Stimulated activated CD4-positive, alpha-beta T cell treated with anti-CD3 and anti-CD28 coated beads, Interleukin-1b, Interleukin-23, amount 100 ng/mL, for 4 hours (primary cell): Measurements from ENCODE around the gene COL5A1.

Source experiments
- DNase-seq, 2 donors: peaks; one replicate each; pipeline ENCODE4 v3.0.0-alpha.2; 2020; ENCODE audit warnings: low read depth in 2 of 2

Gene COL5A1

GRCh38 chr9:134835448-134835847 lies 193.8 kb downstream of the COL5A1 start:
- no peak for DNase-seq

GRCh38 chr9:134835987-134836386 lies 194.4 kb downstream of the COL5A1 start:
- no peak for DNase-seq

- DNase-seq, result no peak
Measured at GRCh38 chr9:134836406-134836970, 194.9 kb downstream of the COL5A1 start.

- no peak for DNase-seq
Measured at GRCh38 chr9:134837529-134837928, 195.9 kb downstream of the COL5A1 start.

- DNase-seq, result no peak
Measured at GRCh38 chr9:134838651-134839454, 197.2 kb downstream of the COL5A1 start.

- no peak for DNase-seq
Measured at GRCh38 chr9:134839455-134840125, 198.0 kb downstream of the COL5A1 start.

- DNase-seq, result no peak
Measured at GRCh38 chr9:134840511-134840910, 198.9 kb downstream of the COL5A1 start.

- no peak for DNase-seq
Measured at GRCh38 chr9:134841180-134841904, 199.7 kb downstream of the COL5A1 start.

- DNase-seq, result no peak
Measured at GRCh38 chr9:134842321-134842720, 200.7 kb downstream of the COL5A1 start.

GRCh38 chr9:134843740-134844139 lies 202.1 kb downstream of the COL5A1 start:
- DNase-seq, result no peak

- DNase-seq, result no peak
Measured at GRCh38 chr9:134844821-134845220, 203.2 kb downstream of the COL5A1 start.

GRCh38 chr9:134846187-134846586 lies 204.6 kb downstream of the COL5A1 start:
- DNase-seq, result no peak

- no peak for DNase-seq
Measured at GRCh38 chr9:134846699-134847098, 205.1 kb downstream of the COL5A1 start.

GRCh38 chr9:134847138-134847537 lies 205.5 kb downstream of the COL5A1 start:
- DNase-seq, result no peak

- no peak for DNase-seq
Measured at GRCh38 chr9:134847752-134848432, 206.3 kb downstream of the COL5A1 start.

- no peak for DNase-seq
Measured at GRCh38 chr9:134848504-134848903, 206.9 kb downstream of the COL5A1 start.

- DNase-seq, result no peak
Measured at GRCh38 chr9:134850611-134851010, 209.0 kb downstream of the COL5A1 start.

GRCh38 chr9:134851020-134851419 lies 209.4 kb downstream of the COL5A1 start:
- DNase-seq, result no peak

GRCh38 chr9:134852906-134853654 lies 211.5 kb downstream of the COL5A1 start:
- no peak for DNase-seq

GRCh38 chr9:134853893-134854292 lies 212.3 kb downstream of the COL5A1 start:
- DNase-seq, result no peak

- DNase-seq, result no peak
Measured at GRCh38 chr9:134854541-134854981, 213.0 kb downstream of the COL5A1 start.
